Neuronal stem cell (in vitro differentiated cells): ENCODE measurements around the gene NR4A1.

ENCODE experiments used
- DNase-seq: peaks from one replicate; pipeline ENCODE4 v3.0.0-alpha.2; 2013; ENCODE audit warnings: low spot score
- H2AFZ ChIP-seq: one replicate; pipeline ENCODE4 v1.6.1; 2013; ENCODE audit warnings: mild to moderate bottlenecking, low read length, inconsistent platforms
- H2AK5ac ChIP-seq: 2 replicates; pipeline ENCODE4 v1.6.1; 2013; ENCODE audit warnings: low read depth, mild to moderate bottlenecking, inconsistent platforms, low read length, moderate library complexity, mixed read lengths
- H2BK120ac ChIP-seq: 2 replicates; pipeline ENCODE4 v1.6.1; 2013; ENCODE audit warnings: low read depth, mild to moderate bottlenecking, inconsistent platforms, low read length, moderate library complexity, mixed read lengths
- H2BK12ac ChIP-seq: one replicate; pipeline ENCODE4 v1.6.1; 2013; ENCODE audit warnings: low read length, inconsistent platforms
- H2BK15ac ChIP-seq: 2 replicates; pipeline ENCODE4 v1.6.1; 2013; ENCODE audit warnings: mild to moderate bottlenecking, low read length, inconsistent platforms, mixed read lengths
- H2BK5ac ChIP-seq: one replicate; pipeline ENCODE4 v1.6.1; 2013; ENCODE audit warnings: inconsistent platforms, mild to moderate bottlenecking, low read length, moderate library complexity
- H3K14ac ChIP-seq: one replicate; pipeline ENCODE4 v1.6.1; 2013; ENCODE audit warnings: low read length, inconsistent platforms
- H3K18ac ChIP-seq: 2 replicates; pipeline ENCODE4 v1.6.1; 2013; ENCODE audit warnings: low read length, inconsistent platforms
- H3K23ac ChIP-seq: 2 replicates; pipeline ENCODE4 v1.6.1; 2013; ENCODE audit warnings: low read depth, mild to moderate bottlenecking, mixed read lengths, low read length, inconsistent platforms; ENCODE audit not compliant: poor library complexity
- H3K27ac ChIP-seq: replicated peaks from 3 replicates; pipeline ENCODE4 v1.5.1; 2013; ENCODE audit warnings: low read length, inconsistent platforms
- H3K27me3 ChIP-seq, 3 experiments: 2 replicates each; pipeline ENCODE4 v1.6.1; 2013; ENCODE audit warnings: low read length in 3 of 3, mild to moderate bottlenecking in 2 of 3, inconsistent platforms in 1 of 3, low read depth in 1 of 3, mixed read lengths in 1 of 3, moderate library complexity in 1 of 3; ENCODE audit not compliant: control insufficient read depth in 3 of 3, insufficient read depth in 3 of 3
- H3K36me3 ChIP-seq, 2 donors: replicated peaks in 1 of 2; 2 replicates each; pipeline ENCODE4 v1.6.1; 2013; ENCODE audit warnings: low read length in 2 of 2; ENCODE audit not compliant: control insufficient read depth in 2 of 2, insufficient read depth in 2 of 2
- H3K4ac ChIP-seq: 2 replicates; pipeline ENCODE4 v1.6.1; 2013; ENCODE audit warnings: inconsistent platforms, mild to moderate bottlenecking, low read length, moderate library complexity
- H3K4me1 ChIP-seq, 2 donors: 1 replicate in 1 of 2; 2 replicates in 1 of 2; pipeline ENCODE4 v1.6.1; 2013; ENCODE audit warnings: low read length in 2 of 2, low read depth in 1 of 2; ENCODE audit not compliant: control insufficient read depth in 2 of 2, insufficient read depth in 1 of 2
- H3K4me2 ChIP-seq: one replicate; pipeline ENCODE4 v1.6.1; 2013; ENCODE audit warnings: mild to moderate bottlenecking, low read length, inconsistent platforms; ENCODE audit not compliant: insufficient read depth, poor library complexity, severe bottlenecking
- H3K4me3 ChIP-seq, 2 donors: 2 replicates each; pipeline ENCODE4 v1.5.1; 2013; ENCODE audit warnings: low read length in 2 of 2, mild to moderate bottlenecking in 2 of 2, inconsistent platforms in 1 of 2, moderate library complexity in 1 of 2
- H3K79me1 ChIP-seq: one replicate; pipeline ENCODE4 v1.6.1; 2013; ENCODE audit warnings: low read depth, mild to moderate bottlenecking, inconsistent platforms, low read length, moderate library complexity
- H3K9ac ChIP-seq: one replicate; pipeline ENCODE4 v1.6.1; 2013; ENCODE audit warnings: mild to moderate bottlenecking, low read depth, low read length, inconsistent platforms; ENCODE audit not compliant: poor library complexity
- H3K9me3 ChIP-seq, 2 donors: replicated peaks in 1 of 2; 2 replicates each; pipeline versions ENCODE3 to v1.6.1; 2013; ENCODE audit warnings: low read length in 2 of 2, mild to moderate bottlenecking in 2 of 2, inconsistent platforms in 1 of 2, low read depth in 1 of 2, mixed read lengths in 1 of 2, moderate library complexity in 1 of 2; ENCODE audit not compliant: control insufficient read depth in 2 of 2, insufficient read depth in 1 of 2
- H4K8ac ChIP-seq: one replicate; pipeline ENCODE4 v1.6.1; 2013; ENCODE audit warnings: low read depth, mild to moderate bottlenecking, inconsistent platforms, low read length, moderate library complexity
- H4K91ac ChIP-seq: one replicate; pipeline ENCODE4 v1.6.1; 2013; ENCODE audit warnings: low read length, low read depth, mild to moderate bottlenecking, inconsistent platforms; ENCODE audit not compliant: poor library complexity
- WGBS, 2 donors: extraction: QIAGEN DNeasy Blood & Tissue Kit; methylation state at CpG; one replicate each; pipeline ENCODE4 v1.1.7; 2013; ENCODE audit warnings: missing lambda C conversion rate in 2 of 2, mixed read lengths in 1 of 2; ENCODE audit not compliant: insufficient read length in 2 of 2, insufficient replicate concordance in 1 of 2; ENCODE audit errors: extremely low coverage in 2 of 2; 5-methylcytosine and 5-hydroxymethylcytosine counted together

NR4A1 gene

GRCh38 chr12:52013626-52014310, 37.5 kb upstream of the NR4A1 start:
- H2BK120ac ChIP-seq = no peak overlapping the region
- peak overlapping the region; percentile 8 for H3K23ac ChIP-seq
- H3K27ac ChIP-seq = no peak overlapping the region
- no peak overlapping the region for H2AFZ ChIP-seq
- peaks cover 16 to 20% of the 10 kb centered on the region in 2 donors for H3K4me1 ChIP-seq
- peaks cover 4 to 14% of the 10 kb centered on the region in 2 donors for H3K9me3 ChIP-seq
- H2BK15ac ChIP-seq = no peak overlapping the region
- no peak overlapping the region for H3K4me3 ChIP-seq
- DNase-seq = no peak
- H3K4ac ChIP-seq = no peak overlapping the region
- peak overlapping the region; percentile 12 for H3K9ac ChIP-seq
- H4K8ac ChIP-seq = no peak overlapping the region
- H2BK5ac ChIP-seq = peak overlapping the region; percentile 67
- H3K4me2 ChIP-seq = no peak overlapping the region
- H3K79me1 ChIP-seq = no peaks in the 10 kb centered on the region
- no peak overlapping the region for H4K91ac ChIP-seq
- H3K36me3 ChIP-seq = peaks cover 6 to 38% of the 10 kb centered on the region in 2 donors
- H3K18ac ChIP-seq = no peak overlapping the region
- peaks cover 0 to 5% (median 0%) of the 10 kb centered on the region in 3 experiments for H3K27me3 ChIP-seq
- H2AK5ac ChIP-seq = peak overlapping the region; percentile 56
- no peak overlapping the region for H2BK12ac ChIP-seq
- no peak overlapping the region for H3K14ac ChIP-seq
- no CpG with 5 or more reads among the region's 16 CpGs for WGBS, 2 donors

GRCh38 chr12:52014567-52015530, 36.4 kb upstream of the NR4A1 start:
- Histone ChIP-seq H3K9me3 (peaks cover 4 to 14% of the 10 kb centered on the region in 2 donors), H3K4me1 (peaks cover 10 to 15% of the 10 kb centered on the region in 2 donors), H3K9ac (peak overlapping the region; percentile 16), H3K36me3 (peaks cover 6 to 38% of the 10 kb centered on the region in 2 donors), H3K27ac (no peak overlapping the region), H3K23ac (no peak overlapping the region), H2AK5ac (peak overlapping the region; percentile 28), H4K8ac (no peak overlapping the region), H3K14ac (no peak overlapping the region), H3K4me3 (peak overlapping the region in 1 of 2 donors; percentile 42), H3K4me2 (peak overlapping the region; percentile 11), H3K4ac (no peak overlapping the region), H2BK120ac (no peak overlapping the region), H3K27me3 (peaks cover 0 to 5% (median 0%) of the 10 kb centered on the region in 3 experiments), H2AFZ (no peak overlapping the region), H2BK5ac (no peak overlapping the region), H4K91ac (no peak overlapping the region), H3K79me1 (no peaks in the 10 kb centered on the region), H2BK12ac (no peak overlapping the region), H2BK15ac (no peak overlapping the region), H3K18ac (peak overlapping the region; percentile 57)
- DNase-seq = no peak
- WGBS, 2 donors = no CpG with 5 or more reads among the region's 93 CpGs

- H3K27ac ChIP-seq = no peak overlapping the region
- H3K4me3 ChIP-seq = no peak overlapping the region
- peaks cover 4 to 14% of the 10 kb centered on the region in 2 donors for H3K9me3 ChIP-seq
- no peak overlapping the region for H2AFZ ChIP-seq
- peak overlapping the region; percentile 28 for H2AK5ac ChIP-seq
- H4K8ac ChIP-seq = no peak overlapping the region
- WGBS, 2 donors = no CpG with 5 or more reads among the region's 10 CpGs
- H3K27me3 ChIP-seq = peaks cover 0 to 5% (median 0%) of the 10 kb centered on the region in 3 experiments
- no peak overlapping the region for H2BK120ac ChIP-seq
- H3K18ac ChIP-seq = peak overlapping the region; percentile 74
- H3K79me1 ChIP-seq = no peaks in the 10 kb centered on the region
- peaks cover 9 to 13% of the 10 kb centered on the region in 2 donors for H3K4me1 ChIP-seq
- H2BK5ac ChIP-seq = no peak overlapping the region
- no peak for DNase-seq
- H3K4ac ChIP-seq = no peak overlapping the region
- H3K23ac ChIP-seq = no peak overlapping the region
- H4K91ac ChIP-seq = no peak overlapping the region
- no peak overlapping the region for H2BK15ac ChIP-seq
- no peak overlapping the region for H3K9ac ChIP-seq
- peaks cover 6 to 38% of the 10 kb centered on the region in 2 donors for H3K36me3 ChIP-seq
- H2BK12ac ChIP-seq = no peak overlapping the region
- H3K14ac ChIP-seq = no peak overlapping the region
- H3K4me2 ChIP-seq = no peak overlapping the region
Observed at GRCh38 chr12:52015532-52016041, 35.7 kb upstream of the NR4A1 start.
